GM12878 (cell line): ENCODE results near the gene SFTPB. TPM values are rescaled to one million over a fixed set of nuclear protein-coding genes. Genes with fewer than 3 reads are reported as not detected.

Experiments used
- ATAC-seq: fragments of 200-7000 bp; cut with Tn5 transposase; 3 replicates; pipeline ENCODE4 v1.9.1; 2020; ENCODE audit warnings: mild to moderate bottlenecking, moderate library complexity
- BruUV-seq: library from RNA; stranded (reverse); fragments of 400-500 nt; replicated peaks from 2 replicates; lab custom pipeline; 2021; lab: Mats Ljungman, UMichigan
- CTCF ChIA-PET: fragments of 300-600 bp; sonication (Branson Sonifier 250); formaldehyde crosslinking; extraction: SDS; loops from one replicate; lab custom pipeline; 2021; ENCODE audit warnings: inconsistent platforms; lab: Yijun Ruan, JAX
- POLR2A ChIA-PET: fragments of 350-600 bp; formaldehyde crosslinking; extraction: SDS; loops from one replicate; lab custom pipeline; 2021; ENCODE audit warnings: inconsistent platforms; lab: Charles Lee
- RAD21 ChIA-PET: fragments of 300-600 bp; sonication (Branson Sonifier 250); formaldehyde crosslinking; loops from one replicate; lab custom pipeline; 2023; ENCODE audit warnings: antibody characterized with exemption; ENCODE audit not compliant: unreplicated experiment; lab: Charles Lee
- SMC1A ChIA-PET: fragments of 300-600 bp; sonication (Branson Sonifier 250); formaldehyde crosslinking; loops from one replicate; lab custom pipeline; 2023; ENCODE audit not compliant: unreplicated experiment, uncharacterized antibody; lab: Charles Lee
- DNase-seq: peaks from one replicate; pipeline ENCODE4 v3.0.0-alpha.2; 2011; ENCODE audit warnings: low read depth, low spot score
- FAIRE-seq: peaks from 3 replicates; lab custom pipeline; 2011; peaks lifted over from hg19 to GRCh38; lab: Jason Lieb, UNC
- H2AFZ ChIP-seq: 2 replicates; pipeline ENCODE4 v1.6.0; 2011; ENCODE audit warnings: low read depth, low read length, control low read depth; ENCODE audit not compliant: control insufficient read depth
- H3K27ac ChIP-seq: 2 replicates; pipeline ENCODE4 v1.5.1; 2011; ENCODE audit warnings: control low read depth; ENCODE audit not compliant: control insufficient read depth, insufficient read depth
- H3K27me3 ChIP-seq, 2 experiments: replicated peaks in 1 of 2; 2 replicates each; pipeline versions ENCODE4 v1.6.0 to v1.6.1; 2011; ENCODE audit warnings: low read length in 1 of 2; ENCODE audit not compliant: control insufficient read depth in 2 of 2, insufficient read depth in 2 of 2
- H3K36me3 ChIP-seq, 2 experiments: 2 replicates each; pipeline ENCODE4 v1.5.1; 2011; ENCODE audit warnings: low read length in 1 of 2; ENCODE audit not compliant: control insufficient read depth in 2 of 2, insufficient read depth in 2 of 2
- H3K4me1 ChIP-seq: 2 replicates; pipeline ENCODE4 v1.6.1; 2011; ENCODE audit warnings: mild to moderate bottlenecking, low read length, moderate library complexity, mixed read lengths; ENCODE audit not compliant: control insufficient read depth, insufficient read depth
- H3K4me2 ChIP-seq: 2 replicates; pipeline ENCODE4 v1.6.0; 2011; ENCODE audit warnings: control low read depth; ENCODE audit not compliant: control insufficient read depth, insufficient read depth
- H3K4me3 ChIP-seq: fragments of 200-600 bp; sonication (generic); 2 replicates; pipeline ENCODE4 v1.5.1; 2016
- H3K79me2 ChIP-seq: 2 replicates; pipeline ENCODE4 v1.6.0; 2011; ENCODE audit warnings: low read length; ENCODE audit not compliant: control insufficient read depth, insufficient read depth
- H3K9ac ChIP-seq: 2 replicates; pipeline ENCODE4 v1.8.0; 2011; ENCODE audit warnings: low read length, control low read depth, mixed read lengths; ENCODE audit not compliant: control insufficient read depth, insufficient read depth
- H3K9me3 ChIP-seq: replicated peaks from 3 replicates; pipeline ENCODE4 v1.5.1; 2011; ENCODE audit warnings: mild to moderate bottlenecking, low read length; ENCODE audit not compliant: control insufficient read depth, insufficient read depth
- H4K20me1 ChIP-seq: 2 replicates; pipeline ENCODE4 v1.6.0; 2011; ENCODE audit not compliant: control insufficient read depth, insufficient read depth
- CBFB ChIP-seq: IDR thresholded peaks from 2 replicates; pipeline ENCODE4 v1.6.1; 2016; ENCODE audit warnings: antibody characterized with exemption, low read depth
- RFX5 ChIP-seq: IDR thresholded peaks from 2 replicates; pipeline ENCODE4 v1.6.1; 2011; ENCODE audit warnings: low read depth, low read length, improper control_type of control experiment
- TAF1 ChIP-seq: IDR thresholded peaks from 2 replicates; pipeline ENCODE4 v1.6.1; 2011; ENCODE audit warnings: mild to moderate bottlenecking, low read depth, low read length, borderline replicate concordance
- WGBS: methylation state at CpG from one replicate; pipeline ENCODE4 v1.1.6; 2016; ENCODE audit warnings: low lambda C conversion rate; ENCODE audit not compliant: insufficient replicate concordance, insufficient coverage; ENCODE audit errors: missing lambda C conversion rate; 5-methylcytosine and 5-hydroxymethylcytosine counted together
- in situ Hi-C: fragments of 300-500 bp; cut with MboI; formaldehyde crosslinking; loops from 9 replicates; pipeline ENCODE4 v1.14.3; 2018; ENCODE audit warnings: mixed read lengths
- intact Hi-C: fragments of 100-400 bp; cut with micrococcal nuclease; formaldehyde crosslinking; loops from one replicate; pipeline ENCODE4 v1.14.2; 2022; ENCODE audit not compliant: unreplicated experiment
- polyA plus RNA-seq, 11 experiments: library from polyadenylated mRNA; depleted of rRNA in 4 of 11; unstranded in 6 of 11; stranded (reverse) in 5 of 11; fragments of >200 nt; fragmentation: Nextera tagmentation in 4 of 11; fragmentation: Illumina TruSeq in 1 of 11; extraction: Ambion mirVana in 4 of 11; extraction: Trizol in 1 of 11; gene quantifications; 1 replicate in 1 of 11; 2 replicates in 10 of 11; pipeline versions ENCODE4 v1.2.1 to v1.2.3, GENCODE V29; 2011 to 2016; ENCODE audit warnings: inconsistent platforms in 2 of 11, missing spikeins in 2 of 11, low read depth in 1 of 11
- total RNA-seq, 4 experiments: library from RNA; depleted of rRNA in 3 of 4; stranded (reverse); fragments of >200 nt in 3 of 4; fragmentation: Illumina TruSeq in 1 of 4; extraction: Trizol in 1 of 4; gene quantifications; 2 replicates each; pipeline versions ENCODE4 v1.2.1 to v1.2.3, GENCODE V29; 2013 to 2021
- TF ChIP-seq, protein P1 (sequence below): fragments of 450-650 bp; IDR thresholded peaks from 2 replicates; pipeline ENCODE4 v1.6.1; 2018; ENCODE audit warnings: mild to moderate bottlenecking, low read depth, moderate library complexity; ENCODE audit not compliant: partially characterized antibody
- TF ChIP-seq, protein P2 (sequence below): fragments of 450-650 bp; IDR thresholded peaks from 2 replicates; pipeline ENCODE4 v1.6.1; 2017; ENCODE audit warnings: mild to moderate bottlenecking, moderate library complexity
- TF ChIP-seq, protein P3 (sequence below): IDR thresholded peaks from 2 replicates; pipeline ENCODE4 v1.6.1; 2011; ENCODE audit warnings: low read depth, mild to moderate bottlenecking, low read length, moderate library complexity, borderline replicate concordance; ENCODE audit errors: extremely low read depth

Gene SFTPB
- total and polyA plus RNA-seq, 10 of the 15 experiments (the other 5 are each of a cell fraction or from before 2014, with no cell fraction given): 0.02 to 5.3 TPM; not detected in 8

DNA sequence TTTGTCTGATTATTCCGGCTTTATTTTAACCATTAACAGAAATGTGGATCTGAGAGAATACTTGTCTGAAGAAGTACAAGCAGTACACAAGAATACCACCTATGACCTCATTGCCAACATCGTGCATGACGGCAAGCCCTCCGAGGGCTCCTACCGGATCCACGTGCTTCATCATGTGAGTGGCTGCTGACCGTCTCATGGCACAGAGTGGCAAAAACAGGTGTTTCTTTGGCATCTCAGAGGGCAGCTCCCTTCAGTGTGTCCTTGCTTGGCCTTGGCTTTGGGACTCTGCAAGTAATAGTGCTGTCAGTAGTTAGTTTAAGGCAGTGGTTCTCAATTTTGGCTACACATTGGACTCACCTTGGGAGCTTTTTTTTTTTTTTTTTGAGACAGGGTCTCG is 23.1 kb downstream of the SFTPB start:
- Histone ChIP-seq H4K20me1 (no peaks in the 10 kb centered on the region), H3K79me2 (no peaks in the 10 kb centered on the region), H3K4me3 (no peak overlapping the region), H3K27me3 (no peaks in the 10 kb centered on the region), H2AFZ (no peak overlapping the region), H3K4me2 (no peak overlapping the region), H3K4me1 (peaks cover 18% of the 10 kb centered on the region), H3K9me3 (no peaks in the 10 kb centered on the region), H3K9ac (no peak overlapping the region), H3K27ac (no peak overlapping the region), H3K36me3 (peaks cover 26 to 41% of the 10 kb centered on the region in 2 experiments)
- in situ Hi-C loops: no loop called here
- SMC1A ChIA-PET: no interaction called here
- RAD21 ChIA-PET: no interaction called here
- DNase-seq: no peak
- BruUV-seq: no TSS peak
- no peak for FAIRE-seq
- TF ChIP-seq CBFB (no peak), RFX5 (no peak), TAF1 (no peak)
- TF ChIP-seq, protein P1, sequence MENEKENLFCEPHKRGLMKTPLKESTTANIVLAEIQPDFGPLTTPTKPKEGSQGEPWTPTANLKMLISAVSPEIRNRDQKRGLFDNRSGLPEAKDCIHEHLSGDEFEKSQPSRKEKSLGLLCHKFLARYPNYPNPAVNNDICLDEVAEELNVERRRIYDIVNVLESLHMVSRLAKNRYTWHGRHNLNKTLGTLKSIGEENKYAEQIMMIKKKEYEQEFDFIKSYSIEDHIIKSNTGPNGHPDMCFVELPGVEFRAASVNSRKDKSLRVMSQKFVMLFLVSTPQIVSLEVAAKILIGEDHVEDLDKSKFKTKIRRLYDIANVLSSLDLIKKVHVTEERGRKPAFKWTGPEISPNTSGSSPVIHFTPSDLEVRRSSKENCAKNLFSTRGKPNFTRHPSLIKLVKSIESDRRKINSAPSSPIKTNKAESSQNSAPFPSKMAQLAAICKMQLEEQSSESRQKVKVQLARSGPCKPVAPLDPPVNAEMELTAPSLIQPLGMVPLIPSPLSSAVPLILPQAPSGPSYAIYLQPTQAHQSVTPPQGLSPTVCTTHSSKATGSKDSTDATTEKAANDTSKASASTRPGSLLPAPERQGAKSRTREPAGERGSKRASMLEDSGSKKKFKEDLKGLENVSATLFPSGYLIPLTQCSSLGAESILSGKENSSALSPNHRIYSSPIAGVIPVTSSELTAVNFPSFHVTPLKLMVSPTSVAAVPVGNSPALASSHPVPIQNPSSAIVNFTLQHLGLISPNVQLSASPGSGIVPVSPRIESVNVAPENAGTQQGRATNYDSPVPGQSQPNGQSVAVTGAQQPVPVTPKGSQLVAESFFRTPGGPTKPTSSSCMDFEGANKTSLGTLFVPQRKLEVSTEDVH: no peak
- TF ChIP-seq, protein P2, sequence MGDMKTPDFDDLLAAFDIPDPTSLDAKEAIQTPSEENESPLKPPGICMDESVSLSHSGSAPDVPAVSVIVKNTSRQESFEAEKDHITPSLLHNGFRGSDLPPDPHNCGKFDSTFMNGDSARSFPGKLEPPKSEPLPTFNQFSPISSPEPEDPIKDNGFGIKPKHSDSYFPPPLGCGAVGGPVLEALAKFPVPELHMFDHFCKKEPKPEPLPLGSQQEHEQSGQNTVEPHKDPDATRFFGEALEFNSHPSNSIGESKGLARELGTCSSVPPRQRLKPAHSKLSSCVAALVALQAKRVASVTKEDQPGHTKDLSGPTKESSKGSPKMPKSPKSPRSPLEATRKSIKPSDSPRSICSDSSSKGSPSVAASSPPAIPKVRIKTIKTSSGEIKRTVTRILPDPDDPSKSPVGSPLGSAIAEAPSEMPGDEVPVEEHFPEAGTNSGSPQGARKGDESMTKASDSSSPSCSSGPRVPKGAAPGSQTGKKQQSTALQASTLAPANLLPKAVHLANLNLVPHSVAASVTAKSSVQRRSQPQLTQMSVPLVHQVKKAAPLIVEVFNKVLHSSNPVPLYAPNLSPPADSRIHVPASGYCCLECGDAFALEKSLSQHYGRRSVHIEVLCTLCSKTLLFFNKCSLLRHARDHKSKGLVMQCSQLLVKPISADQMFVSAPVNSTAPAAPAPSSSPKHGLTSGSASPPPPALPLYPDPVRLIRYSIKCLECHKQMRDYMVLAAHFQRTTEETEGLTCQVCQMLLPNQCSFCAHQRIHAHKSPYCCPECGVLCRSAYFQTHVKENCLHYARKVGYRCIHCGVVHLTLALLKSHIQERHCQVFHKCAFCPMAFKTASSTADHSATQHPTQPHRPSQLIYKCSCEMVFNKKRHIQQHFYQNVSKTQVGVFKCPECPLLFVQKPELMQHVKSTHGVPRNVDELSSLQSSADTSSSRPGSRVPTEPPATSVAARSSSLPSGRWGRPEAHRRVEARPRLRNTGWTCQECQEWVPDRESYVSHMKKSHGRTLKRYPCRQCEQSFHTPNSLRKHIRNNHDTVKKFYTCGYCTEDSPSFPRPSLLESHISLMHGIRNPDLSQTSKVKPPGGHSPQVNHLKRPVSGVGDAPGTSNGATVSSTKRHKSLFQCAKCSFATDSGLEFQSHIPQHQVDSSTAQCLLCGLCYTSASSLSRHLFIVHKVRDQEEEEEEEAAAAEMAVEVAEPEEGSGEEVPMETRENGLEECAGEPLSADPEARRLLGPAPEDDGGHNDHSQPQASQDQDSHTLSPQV: no peak
- TF ChIP-seq, protein P3, sequence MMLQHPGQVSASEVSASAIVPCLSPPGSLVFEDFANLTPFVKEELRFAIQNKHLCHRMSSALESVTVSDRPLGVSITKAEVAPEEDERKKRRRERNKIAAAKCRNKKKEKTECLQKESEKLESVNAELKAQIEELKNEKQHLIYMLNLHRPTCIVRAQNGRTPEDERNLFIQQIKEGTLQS: no peak
- ATAC-seq: no peak
- intact Hi-C loops: no loop called here
- POLR2A ChIA-PET: no interaction called here
- 98% methylated on average over 7 of the region's 8 CpGs for WGBS
- CTCF ChIA-PET: interaction anchor here (1.4 to 2.0 kb wide), 3 partner anchors 8 to 225 kb away, joined by 6 to 7 read pairs (median 6); no protein-coding TSS in a partner anchor
